ENCODE results near the gene KARS1. TPM values are rescaled to one million over a fixed set of nuclear protein-coding genes. Genes with fewer than 3 reads are reported as not detected.

Gene KARS1
- 100 to 1,000 TPM in 3 of 4 donors, 10 to 100 TPM in 1; 98.3 to 113 (median 111) TPM for total RNA-seq
- polyA plus RNA-seq = 100 to 1,000 TPM in 1 of 3 donors, 10 to 100 TPM in 2; 77.0 to 131 (median 77.5) TPM

DNA sequence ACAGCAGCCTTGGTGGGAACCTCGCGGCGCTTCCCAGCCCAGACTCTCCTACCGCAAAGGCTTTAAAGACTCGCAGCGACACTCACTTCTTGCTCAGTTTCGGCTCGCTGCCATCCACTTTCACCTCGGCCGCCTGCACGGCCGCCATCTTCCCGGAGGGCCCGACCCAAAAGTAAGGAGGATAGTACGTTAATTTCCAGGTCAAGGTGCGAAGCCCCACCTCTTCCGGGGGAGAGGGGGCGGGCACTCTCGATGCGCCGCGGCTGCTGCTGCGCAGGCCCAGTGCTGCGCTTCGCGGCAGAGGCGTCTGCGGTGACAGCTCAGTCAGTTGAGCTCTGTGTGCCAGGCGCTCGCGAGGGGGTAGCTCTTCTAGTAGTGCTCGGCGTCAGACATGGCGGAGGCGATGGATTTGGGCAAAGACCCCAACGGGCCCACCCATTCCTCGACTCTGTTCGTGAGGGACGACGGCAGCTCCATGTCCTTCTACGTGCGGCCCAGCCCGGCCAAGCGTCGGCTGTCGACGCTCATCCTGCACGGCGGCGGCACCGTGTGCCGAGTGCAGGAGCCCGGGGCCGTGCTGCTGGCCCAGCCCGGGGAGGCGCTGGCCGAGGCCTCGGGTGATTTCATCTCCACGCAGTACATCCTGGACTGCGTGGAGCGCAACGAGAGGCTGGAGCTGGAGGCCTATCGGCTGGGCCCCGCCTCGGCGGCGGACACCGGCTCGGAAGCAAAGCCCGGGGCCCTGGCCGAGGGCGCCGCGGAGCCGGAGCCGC, at the start of gene KARS1, which contains the start of gene TERF2IP:
TSS of gene KARS1 (minus strand) at position 174 of the 773 bp plus-strand sequence. CDS start at position 148, 26 bp downstream.
TSS of gene TERF2IP (plus strand) at position 282 of the 773 bp plus-strand sequence. CDS start at position 392, 110 bp downstream.
- Histone ChIP-seq H3K4me3 (peak within 1 kb of the TSS; percentile 92 to 98 (median 94)), H3K27ac (peak within 1 kb of the TSS; percentile 96 to 100 (median 97)), H3K27me3 (no peaks in the 10 kb centered on the region), H3K36me3 (peaks cover 0 to 21% (median 4%) of the 10 kb centered on the region in 4 donors), H3K4me1 (peaks cover 0 to 58% (median 52%) of the 10 kb centered on the region in 4 donors), H3K9me3 (no peaks in the 10 kb centered on the region)
- WGBS, 2 donors = 0% methylated on average over 76 of the region's 76 CpGs
- DNase-seq = peak; percentile 96
- intact Hi-C loops (cut with DNase I) = loop anchor here (1.0 to 5.0 kb wide), 5 partner anchors 24 to 185 kb away; partner anchors contain the start of genes ADAT1, TMEM170A and TMEM231
- TF ChIP-seq POLR2A (IDR thresholded peaks at IDR 0.05) = peak; percentile 95 to 98
- peak; percentile 98 to 100 (median 99) for TF ChIP-seq POLR2AphosphoS5 (IDR thresholded peaks at IDR 0.05)
- no peak for TF ChIP-seq EP300 (IDR thresholded peaks at IDR 0.05)

DNA sequence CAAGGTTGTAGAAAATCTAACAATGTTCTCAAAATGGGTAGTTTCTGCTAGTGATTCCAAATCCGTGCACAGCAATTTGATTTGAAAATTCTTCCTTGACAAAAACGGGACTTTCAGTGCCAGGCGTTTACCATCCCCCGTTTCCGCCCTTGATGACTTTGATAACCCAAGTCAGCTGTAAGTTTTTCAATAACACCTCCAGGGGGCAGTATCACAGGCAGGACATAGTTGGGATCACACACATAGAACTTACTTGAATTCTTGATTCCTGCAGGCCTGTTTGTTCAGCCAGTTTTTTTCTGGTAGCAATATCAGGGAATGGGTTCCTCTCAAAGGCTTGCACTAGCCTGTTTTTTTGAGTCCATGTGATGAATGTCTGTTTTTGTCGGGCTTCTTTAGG, 48.2 kb upstream of the KARS1 start:
- DNase-seq = no peak
- WGBS, 2 donors = 46 to 83% methylated on average over 6 of the region's 6 CpGs
- Histone ChIP-seq H3K36me3 (no peaks in the 10 kb centered on the region), H3K9me3 (no peaks in the 10 kb centered on the region), H3K4me3 (no peak overlapping the region), H3K27ac (no peak overlapping the region), H3K27me3 (no peaks in the 10 kb centered on the region), H3K4me1 (no peaks in the 10 kb centered on the region)
- intact Hi-C loops (cut with DNase I) = no loop called here
- TF ChIP-seq POLR2AphosphoS5 (IDR thresholded peaks at IDR 0.05) (no peak), EP300 (IDR thresholded peaks at IDR 0.05) (no peak), POLR2A (IDR thresholded peaks at IDR 0.05) (no peak)
- TF ChIP-seq, protein P1, sequence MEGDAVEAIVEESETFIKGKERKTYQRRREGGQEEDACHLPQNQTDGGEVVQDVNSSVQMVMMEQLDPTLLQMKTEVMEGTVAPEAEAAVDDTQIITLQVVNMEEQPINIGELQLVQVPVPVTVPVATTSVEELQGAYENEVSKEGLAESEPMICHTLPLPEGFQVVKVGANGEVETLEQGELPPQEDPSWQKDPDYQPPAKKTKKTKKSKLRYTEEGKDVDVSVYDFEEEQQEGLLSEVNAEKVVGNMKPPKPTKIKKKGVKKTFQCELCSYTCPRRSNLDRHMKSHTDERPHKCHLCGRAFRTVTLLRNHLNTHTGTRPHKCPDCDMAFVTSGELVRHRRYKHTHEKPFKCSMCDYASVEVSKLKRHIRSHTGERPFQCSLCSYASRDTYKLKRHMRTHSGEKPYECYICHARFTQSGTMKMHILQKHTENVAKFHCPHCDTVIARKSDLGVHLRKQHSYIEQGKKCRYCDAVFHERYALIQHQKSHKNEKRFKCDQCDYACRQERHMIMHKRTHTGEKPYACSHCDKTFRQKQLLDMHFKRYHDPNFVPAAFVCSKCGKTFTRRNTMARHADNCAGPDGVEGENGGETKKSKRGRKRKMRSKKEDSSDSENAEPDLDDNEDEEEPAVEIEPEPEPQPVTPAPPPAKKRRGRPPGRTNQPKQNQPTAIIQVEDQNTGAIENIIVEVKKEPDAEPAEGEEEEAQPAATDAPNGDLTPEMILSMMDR (IDR thresholded peaks at IDR 0.05) = no peak

DNA sequence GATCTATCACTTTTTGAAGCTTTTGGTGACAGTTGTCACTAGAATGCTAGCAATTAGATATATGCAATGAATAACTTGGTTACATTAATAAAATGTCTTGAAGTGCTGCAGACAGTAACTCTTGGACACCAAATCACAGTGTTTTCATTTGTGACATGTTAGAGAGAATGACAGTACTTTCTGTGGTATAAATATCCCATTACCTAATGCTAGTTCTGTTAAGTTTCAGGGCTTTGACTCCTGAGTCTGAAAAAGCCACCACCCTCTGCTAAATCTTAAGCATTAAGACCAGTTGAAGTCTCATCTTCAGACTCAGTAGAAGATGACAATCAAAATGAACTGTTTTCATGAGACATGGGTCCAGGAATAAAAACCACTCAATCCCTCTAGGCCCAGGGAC, 39.9 kb upstream of the KARS1 start:
- Histone ChIP-seq H3K9me3 (no peaks in the 10 kb centered on the region), H3K27ac (no peak overlapping the region), H3K4me3 (no peak overlapping the region), H3K27me3 (no peaks in the 10 kb centered on the region), H3K4me1 (no peaks in the 10 kb centered on the region), H3K36me3 (no peaks in the 10 kb centered on the region)
- TF ChIP-seq POLR2AphosphoS5 (IDR thresholded peaks at IDR 0.05) (no peak), EP300 (IDR thresholded peaks at IDR 0.05) (no peak), POLR2A (IDR thresholded peaks at IDR 0.05) (no peak)
- TF ChIP-seq, protein P1 (IDR thresholded peaks at IDR 0.05) = no peak
- intact Hi-C loops (cut with DNase I) = no loop called here
- no peak for DNase-seq

DNA sequence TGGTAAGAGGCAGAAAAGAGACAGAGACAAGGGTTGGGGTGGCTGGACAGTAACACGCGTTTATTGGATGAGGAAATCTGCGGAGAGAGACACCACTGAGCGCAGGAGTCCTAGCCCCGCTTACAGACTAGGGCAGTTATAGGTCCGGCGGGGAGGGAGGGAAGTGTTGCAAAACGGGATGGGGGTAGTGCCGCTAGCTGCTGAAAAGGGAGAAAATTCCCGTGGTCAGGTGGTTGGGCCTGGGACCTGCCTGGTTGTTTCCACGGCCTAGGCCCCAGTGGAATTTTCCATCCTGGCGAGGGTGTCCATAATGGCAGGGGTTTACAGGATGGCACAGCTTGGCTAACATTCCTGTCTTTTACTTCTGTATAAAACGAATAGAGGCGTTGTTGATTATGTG, 34.8 kb upstream of the KARS1 start:
- DNase-seq = no peak
- Histone ChIP-seq H3K36me3 (no peaks in the 10 kb centered on the region), H3K27ac (no peak overlapping the region), H3K4me1 (no peaks in the 10 kb centered on the region), H3K9me3 (no peaks in the 10 kb centered on the region), H3K4me3 (no peak overlapping the region), H3K27me3 (no peaks in the 10 kb centered on the region)
- intact Hi-C loops (cut with DNase I) = no loop called here
- 89 to 92% methylated on average over 14 of the region's 14 CpGs for WGBS, 2 donors
- no peak for TF ChIP-seq EP300 (IDR thresholded peaks at IDR 0.05)

DNA sequence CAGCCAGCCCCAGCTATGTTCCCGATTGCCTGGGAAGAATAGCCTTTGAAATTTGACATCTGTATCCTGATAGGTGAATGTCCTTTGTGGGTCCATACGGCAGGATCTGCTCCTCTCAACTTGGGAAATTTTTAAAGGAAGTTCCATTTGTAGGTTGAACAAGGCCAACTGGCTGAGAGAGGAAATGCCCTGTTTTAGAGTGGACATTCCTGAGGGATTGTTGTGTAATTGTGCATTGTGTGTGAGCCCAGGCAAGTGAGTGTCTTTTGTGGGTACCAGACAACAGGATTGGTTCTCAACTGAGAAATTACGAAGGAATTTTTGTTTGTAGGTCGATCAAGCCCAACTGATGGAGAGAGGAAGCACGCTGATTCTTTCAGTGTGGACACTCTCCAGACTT, 31.9 kb upstream of the KARS1 start:
- no peaks in the 10 kb centered on the region for H3K36me3 ChIP-seq
- TF ChIP-seq POLR2A (IDR thresholded peaks at IDR 0.05) = no peak
- no peak for TF ChIP-seq EP300 (IDR thresholded peaks at IDR 0.05)
- TF ChIP-seq, protein P1 (IDR thresholded peaks at IDR 0.05) = no peak
- TF ChIP-seq POLR2AphosphoS5 (IDR thresholded peaks at IDR 0.05) = no peak
- intact Hi-C loops (cut with DNase I) = no loop called here
- no peaks in the 10 kb centered on the region for H3K27me3 ChIP-seq
- DNase-seq = no peak
- WGBS, 2 donors = 90% methylated on average over 5 of the region's 5 CpGs
- H3K27ac ChIP-seq = no peak overlapping the region
- H3K9me3 ChIP-seq = no peaks in the 10 kb centered on the region
- no peaks in the 10 kb centered on the region for H3K4me1 ChIP-seq
- H3K4me3 ChIP-seq = no peak overlapping the region
